Activated CD4-positive, CD25-positive, alpha-beta regulatory T cell treated with anti-CD3 and anti-CD28 coated beads, Interleukin-2, amount 50 U/mL, for 16 hours (primary cell): ENCODE results near the gene OPRD1.
A peak's percentile ranks its signal among the peaks of the same experiment; 100 is the strongest.
"Not testable (repeated sequence)": the region's sequence is repeated elsewhere in the genome, so short reads cannot be mapped to it uniquely, and the experiment has no call there.

Experiments
- DNase-seq: peaks from one replicate; pipeline ENCODE4 v3.0.0-alpha.2; 2020; ENCODE audit warnings: low read depth, low spot score

The OPRD1 gene

DNA sequence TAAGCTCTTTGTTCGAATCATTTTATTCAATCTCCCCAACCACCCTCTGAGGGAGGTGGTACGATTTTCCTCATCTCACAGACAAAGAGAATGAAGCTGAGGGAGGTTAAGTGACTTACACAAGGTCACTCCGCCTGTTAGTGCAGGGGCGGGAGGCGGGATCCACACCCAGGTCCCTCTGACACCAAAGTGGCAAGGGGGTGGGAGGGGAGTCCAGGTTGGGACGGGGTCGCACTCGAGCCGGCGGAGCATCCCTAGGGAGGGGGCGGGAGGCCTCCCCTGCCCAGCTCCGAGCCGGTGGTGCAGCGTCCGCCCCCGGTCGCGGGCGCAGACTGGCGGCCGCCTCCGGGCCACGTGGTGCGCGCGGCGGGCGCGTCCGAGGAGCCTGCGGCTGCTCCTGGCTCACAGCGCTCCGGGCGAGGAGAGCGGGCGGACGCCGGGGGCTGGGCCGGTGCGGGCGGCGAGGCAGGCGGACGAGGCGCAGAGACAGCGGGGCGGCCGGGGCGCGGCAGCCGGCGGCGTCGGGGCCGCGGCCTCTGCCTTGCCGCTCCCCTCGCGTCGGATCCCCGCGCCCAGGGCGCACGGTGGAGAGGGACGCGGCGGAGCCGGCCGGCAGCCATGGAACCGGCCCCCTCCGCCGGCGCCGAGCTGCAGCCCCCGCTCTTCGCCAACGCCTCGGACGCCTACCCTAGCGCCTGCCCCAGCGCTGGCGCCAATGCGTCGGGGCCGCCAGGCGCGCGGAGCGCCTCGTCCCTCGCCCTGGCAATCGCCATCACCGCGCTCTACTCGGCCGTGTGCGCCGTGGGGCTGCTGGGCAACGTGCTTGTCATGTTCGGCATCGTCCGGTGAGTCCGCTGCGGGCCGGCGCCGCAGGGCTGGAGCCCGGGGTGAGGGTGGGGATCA lies at the start of gene OPRD1:
Gene OPRD1 (plus strand): TSS at position 405 of the 903 bp plus-strand sequence. CDS start 214 bp downstream, at position 619.
- no peak for DNase-seq

DNA sequence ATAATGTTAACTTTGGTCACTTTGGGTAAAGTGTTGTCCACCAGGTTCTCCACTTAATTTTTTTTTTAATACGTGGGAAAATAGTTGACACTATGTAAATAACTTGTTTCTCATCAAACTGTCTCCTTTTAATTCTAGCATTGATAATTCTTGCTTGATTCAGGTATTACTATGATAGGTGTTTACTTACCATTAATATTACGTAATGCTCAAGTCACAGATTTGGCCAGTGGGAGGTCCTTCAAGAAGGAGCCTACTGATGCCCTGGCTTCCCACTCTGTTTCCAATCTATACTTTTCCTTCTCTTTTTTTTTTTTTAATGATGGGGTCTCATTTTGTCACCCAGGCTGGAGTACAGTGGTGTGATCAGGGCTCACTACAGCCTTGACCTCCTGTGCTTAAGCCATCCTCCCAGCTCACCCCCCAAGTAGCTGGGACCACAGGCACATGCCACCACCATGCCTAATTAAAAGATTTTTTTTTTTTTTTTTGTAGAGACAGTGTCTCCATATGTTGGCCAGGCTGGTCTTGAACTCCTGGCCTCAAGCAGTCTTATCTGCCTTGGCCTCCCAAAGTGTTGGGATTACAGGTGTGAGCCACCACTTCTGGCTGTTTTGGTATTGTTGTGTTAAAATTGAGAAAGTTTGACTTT lies 45.3 kb upstream of the OPRD1 start:
- no peak for DNase-seq

GRCh38 chr1:28770601-28771165 lies 41.3 kb upstream of the OPRD1 start:
- no peak for DNase-seq

GRCh38 chr1:28771921-28772320 lies 40.0 kb upstream of the OPRD1 start:
- DNase-seq, result not testable (repeated sequence)

DNA sequence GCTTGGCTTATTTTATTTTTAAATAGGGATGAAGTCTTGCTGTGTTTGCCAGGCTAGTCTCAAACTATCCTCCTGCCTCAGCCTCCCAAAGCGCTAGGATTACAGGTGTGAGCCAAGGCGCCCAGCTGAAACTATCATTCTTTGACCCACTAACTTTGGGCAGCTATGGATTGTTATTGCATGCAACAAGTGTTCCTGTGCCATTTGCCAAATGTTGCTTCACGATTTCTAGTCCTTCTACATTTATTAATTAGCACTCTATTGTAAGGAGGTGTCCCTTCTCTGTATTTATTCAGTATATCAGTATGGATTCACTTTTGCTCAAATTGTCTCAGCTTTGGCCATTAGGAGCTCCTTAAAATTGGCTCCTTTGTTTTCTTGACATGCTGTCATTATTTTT lies 38.9 kb upstream of the OPRD1 start:
- no peak for DNase-seq

- peak; percentile 31 for DNase-seq
Observed at GRCh38 chr1:28775121-28775942, 36.6 kb upstream of the OPRD1 start.

DNA sequence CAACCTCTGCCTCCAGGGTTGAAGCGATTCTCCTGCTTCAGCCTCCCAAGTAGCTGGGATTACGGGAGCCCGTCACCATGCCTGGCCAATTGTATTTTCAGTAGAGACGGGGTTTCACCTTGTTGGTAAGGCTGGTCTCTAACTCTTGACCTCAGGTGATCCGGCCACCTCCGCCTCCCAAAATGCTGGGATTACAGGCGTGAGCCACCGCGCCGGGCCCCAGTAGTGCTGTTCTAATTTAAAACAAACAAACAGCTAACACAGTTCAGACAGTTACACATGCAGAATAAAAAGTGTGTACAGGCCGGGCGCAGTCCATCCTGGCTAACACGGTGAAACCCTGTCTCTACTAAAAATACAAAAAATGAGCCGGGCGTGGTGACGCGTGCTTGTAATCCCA lies 35.6 kb upstream of the OPRD1 start:
- DNase-seq, result no peak

- no peak for DNase-seq
Observed at GRCh38 chr1:28778021-28778420, 33.9 kb upstream of the OPRD1 start.

DNA sequence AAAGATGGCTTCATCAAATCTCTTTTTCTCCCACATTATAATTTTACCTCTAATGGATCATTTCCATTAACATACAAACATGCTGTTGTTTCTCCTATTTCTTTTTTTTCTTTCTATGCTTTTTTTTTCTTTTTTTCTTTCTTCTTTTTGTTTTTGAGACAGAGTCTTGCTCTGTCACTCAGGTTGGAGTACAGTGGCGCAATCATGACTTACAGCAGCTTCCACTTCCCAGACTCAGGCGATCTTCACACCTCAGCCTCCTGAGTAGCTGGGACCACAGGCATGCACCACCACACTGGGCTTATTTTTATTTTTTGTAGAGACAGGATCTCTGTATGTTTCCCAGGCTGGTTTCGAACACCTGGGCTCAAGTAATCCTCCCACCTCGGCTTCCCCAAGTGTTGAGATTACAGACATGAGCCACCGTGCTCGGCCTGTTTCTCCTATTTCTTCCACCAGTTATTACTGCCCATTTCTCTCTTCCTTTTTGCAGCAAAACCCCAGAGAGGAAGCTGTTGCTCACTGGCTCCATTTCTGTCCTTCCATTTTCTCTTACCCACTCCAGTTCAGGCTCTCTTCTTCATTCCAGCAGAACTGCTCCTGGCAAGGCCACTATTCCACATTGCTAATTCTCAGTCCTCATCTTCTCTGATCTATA lies 32.1 kb upstream of the OPRD1 start:
- DNase-seq, result no peak

DNA sequence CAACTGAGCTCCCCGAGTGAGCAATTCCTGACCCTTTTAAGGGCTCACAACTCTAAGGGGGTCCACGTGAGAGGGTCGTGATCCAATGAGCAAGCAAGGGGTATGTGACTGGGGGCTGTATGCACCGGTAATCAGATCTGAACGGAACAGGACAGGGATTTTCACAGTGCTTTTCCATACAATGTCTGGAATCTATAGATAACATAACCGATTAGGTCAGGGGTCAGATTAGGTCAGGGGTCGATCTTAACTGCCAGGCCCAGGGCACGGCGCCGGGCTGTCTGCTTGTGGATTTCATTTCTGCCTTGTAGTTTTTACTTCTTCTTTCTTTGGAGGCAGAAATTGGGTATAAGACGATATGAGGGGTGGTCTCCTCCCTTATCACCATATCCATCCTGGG lies 30.7 kb upstream of the OPRD1 start:
- DNase-seq, result no peak

DNA sequence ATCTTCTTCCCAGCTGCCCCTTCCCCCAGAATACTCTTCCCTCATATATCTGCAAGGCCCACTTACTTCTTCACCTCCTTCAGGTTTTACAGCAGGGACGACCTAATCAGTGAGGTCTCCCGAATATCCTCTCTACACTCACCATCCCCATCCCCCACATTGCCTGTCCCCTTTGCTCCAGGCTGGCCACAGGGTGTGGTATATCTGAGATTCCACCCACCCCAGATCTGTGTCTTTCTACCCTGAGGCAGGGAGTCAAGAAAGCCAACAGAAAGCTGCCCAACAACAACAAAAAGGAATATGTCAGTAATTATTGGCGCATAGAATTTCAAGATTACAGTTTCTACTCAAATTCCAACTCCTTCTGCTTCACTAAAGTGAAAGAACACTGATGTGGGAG lies 30.0 kb upstream of the OPRD1 start:
- DNase-seq, result no peak

GRCh38 chr1:28783363-28783762 lies 28.6 kb upstream of the OPRD1 start:
- no peak for DNase-seq

DNA sequence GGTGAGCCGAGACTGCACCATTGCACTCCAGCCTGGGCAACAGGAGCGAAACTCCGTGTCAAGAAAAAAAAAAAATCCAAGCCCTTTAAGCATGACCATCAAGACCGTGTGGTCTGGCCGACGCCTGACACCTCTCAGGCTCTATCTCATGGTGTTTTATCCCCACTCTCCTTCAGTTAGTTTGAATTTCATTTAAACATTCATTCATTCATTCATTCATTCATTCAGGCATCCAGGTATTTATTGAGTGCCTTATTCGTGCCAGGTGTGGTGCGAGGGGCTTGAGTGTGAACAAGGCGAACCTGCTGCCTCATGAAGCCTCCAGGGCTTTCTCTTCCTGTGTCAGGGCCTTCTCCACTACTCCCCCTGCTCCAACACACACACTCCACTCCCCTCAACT lies 22.6 kb upstream of the OPRD1 start:
- no peak for DNase-seq

GRCh38 chr1:28789816-28790215 lies 22.2 kb upstream of the OPRD1 start:
- DNase-seq, result no peak

DNA sequence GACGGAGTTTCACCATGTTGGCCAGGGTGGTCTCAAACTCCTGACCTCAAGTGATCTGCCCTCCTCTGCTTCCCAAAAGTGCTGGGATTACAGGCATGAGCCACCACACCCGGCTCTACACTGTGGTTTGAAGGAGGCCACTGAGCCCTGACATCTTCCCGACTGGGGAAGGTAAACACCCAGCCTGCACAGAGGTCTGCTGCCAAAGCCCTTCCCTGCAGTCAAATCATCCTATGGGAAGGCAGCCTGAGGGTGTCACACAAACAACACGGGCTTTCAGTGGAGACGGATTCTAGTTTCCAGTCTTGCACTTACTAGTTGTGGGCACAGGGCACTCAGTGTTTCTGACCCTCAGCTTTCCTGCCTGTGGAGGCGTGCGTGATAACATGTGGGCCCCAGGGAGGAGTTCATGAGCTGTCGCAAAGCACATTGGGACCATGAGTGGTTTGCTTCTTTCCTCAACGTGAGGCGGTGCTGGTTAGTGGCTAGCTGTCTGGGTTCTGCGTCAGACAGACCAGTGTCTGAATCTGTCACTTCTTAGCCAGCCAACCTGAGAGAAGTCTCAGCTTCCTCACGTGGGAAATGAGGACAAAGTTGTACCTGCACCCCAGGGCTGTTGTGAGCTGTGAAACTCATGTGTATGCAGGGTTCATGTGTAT lies 21.5 kb upstream of the OPRD1 start:
- DNase-seq, result no peak

DNA sequence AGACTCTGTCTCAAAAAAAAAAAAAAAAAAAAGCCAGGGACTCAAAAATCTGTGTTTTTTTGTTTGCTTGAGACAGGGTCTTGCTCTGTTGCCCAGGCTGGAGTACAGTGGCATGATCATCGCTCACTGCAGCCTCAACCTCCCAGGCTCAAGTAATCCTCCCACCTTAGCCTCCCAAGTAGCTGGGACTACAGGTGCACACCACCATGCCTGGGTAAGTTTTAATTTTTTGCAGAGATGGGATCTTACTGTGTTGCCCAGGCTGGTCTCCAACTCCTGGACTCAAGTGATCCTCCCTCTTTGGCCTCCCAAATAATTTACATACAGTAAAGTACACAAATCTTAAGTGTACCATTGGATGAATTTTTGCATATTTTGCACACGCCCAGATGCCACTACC lies 20.0 kb upstream of the OPRD1 start:
- not testable (repeated sequence) for DNase-seq

- no peak for DNase-seq
Observed at GRCh38 chr1:28792644-28793121, 19.3 kb upstream of the OPRD1 start.

DNA sequence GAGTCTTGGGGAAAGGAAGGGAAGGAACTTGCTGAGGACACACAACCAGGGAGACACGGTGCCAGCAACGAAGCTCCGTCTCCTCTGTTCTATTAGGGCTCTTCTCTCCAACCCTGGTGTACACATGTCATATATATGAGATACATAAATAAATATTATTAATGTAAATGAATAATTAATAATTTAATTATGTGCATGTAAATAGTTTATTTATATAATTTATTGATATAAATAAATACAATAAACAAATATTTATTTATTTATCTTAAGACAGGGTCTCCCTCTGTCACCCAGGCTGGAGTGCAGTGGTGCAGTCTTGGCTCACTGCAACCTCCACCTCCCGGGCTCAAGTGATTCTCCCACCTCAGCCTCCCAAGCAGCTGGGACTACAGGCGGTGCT lies 17.4 kb upstream of the OPRD1 start:
- not testable (repeated sequence) for DNase-seq

DNA sequence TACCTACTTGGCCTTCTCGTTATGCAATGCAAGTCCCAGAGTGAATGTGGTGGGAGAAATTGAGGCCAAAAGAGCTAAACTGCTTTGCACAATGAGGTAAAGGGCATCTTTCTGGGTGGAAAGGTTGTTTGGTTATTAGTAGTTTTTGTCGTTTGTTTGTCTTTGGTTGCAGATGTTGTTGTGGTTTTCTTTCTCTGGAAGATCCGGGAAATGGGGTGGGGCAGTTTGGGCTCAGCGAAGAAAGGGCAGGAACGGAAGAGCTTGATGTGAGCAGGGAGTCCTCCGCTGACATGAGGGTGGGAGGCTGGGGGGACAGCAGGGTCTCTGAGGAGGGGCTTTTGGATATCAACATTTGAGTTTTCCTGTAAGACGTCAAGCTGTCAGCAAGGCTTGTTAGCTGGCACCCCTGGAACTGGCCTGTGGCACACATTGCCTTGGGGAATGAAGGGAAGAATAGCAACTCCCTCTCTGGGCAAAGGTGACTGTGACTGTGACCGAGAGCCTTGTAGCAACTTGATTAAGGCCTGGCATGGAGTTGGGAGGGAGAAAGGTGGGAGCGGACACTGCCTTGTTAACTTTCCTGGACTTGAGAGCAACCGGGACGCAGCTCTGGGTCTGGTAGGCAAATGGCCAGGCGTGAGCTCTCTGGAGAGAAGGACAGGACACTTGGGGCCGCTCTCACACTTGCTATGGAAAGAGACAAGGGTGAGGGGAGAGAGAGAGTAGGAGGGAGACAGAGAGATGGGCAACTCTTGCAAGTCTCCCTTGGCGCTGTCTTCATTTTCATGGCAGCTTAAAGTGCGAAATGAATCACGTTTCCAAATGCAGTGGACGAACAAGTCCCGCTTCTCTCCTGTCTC lies 15.4 kb upstream of the OPRD1 start:
- DNase-seq, result no peak

- no peak for DNase-seq
Observed at GRCh38 chr1:28800324-28800723, 11.6 kb upstream of the OPRD1 start.
